ENCODE results near the gene DDOST. TPM values are rescaled to one million over a fixed set of nuclear protein-coding genes. Genes with fewer than 3 reads are reported as not detected.

DDOST gene
- total RNA-seq, 1 donor from 2014 or later: 146 TPM

DNA sequence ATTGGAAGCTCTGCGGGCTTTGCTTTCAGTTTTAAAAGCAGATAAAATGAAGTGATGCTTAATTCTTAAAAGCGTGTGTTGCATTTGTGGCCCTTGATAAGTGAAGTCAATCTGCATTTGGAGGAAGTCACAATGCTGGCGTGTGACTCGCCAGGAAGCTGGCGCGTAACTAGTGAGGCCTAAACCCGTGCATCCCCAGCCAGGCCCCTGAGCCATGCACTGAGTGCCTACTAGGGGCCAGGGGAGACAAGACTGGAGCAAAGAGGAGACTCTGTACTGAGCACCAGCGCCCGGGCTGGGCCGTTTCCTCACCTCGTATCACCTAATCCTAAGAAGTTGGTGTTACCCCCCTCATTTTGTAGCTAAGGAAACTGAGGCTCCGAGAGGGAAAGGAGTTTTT, 4.6 kb upstream of the DDOST start:
- Histone ChIP-seq H3K27ac (ENCODE audit: low read depth, low read length) (no peak overlapping the region), H3K27me3 (ENCODE audit: control insufficient read depth in 3 of 3, insufficient read depth in 3 of 3, low read length in 3 of 3) (peaks cover 0 to 5% (median 3%) of the 10 kb centered on the region in 3 donors), H3K9me3 (ENCODE audit: control insufficient read depth in 3 of 3, low read length in 3 of 3) (no peaks in the 10 kb centered on the region), H3K9ac (ENCODE audit: low read depth in 1 of 3, low read length in 3 of 3) (no peak overlapping the region), H3K4me3 (ENCODE audit: low read length in 3 of 3) (no peak overlapping the region), H3K4me1 (ENCODE audit: control insufficient read depth in 3 of 3, insufficient read depth in 3 of 3, low read length in 3 of 3) (peaks cover 8 to 16% (median 9%) of the 10 kb centered on the region in 3 donors), H3K36me3 (ENCODE audit: control insufficient read depth in 3 of 3, insufficient read depth in 3 of 3, low read length in 3 of 3) (no peaks in the 10 kb centered on the region)

GRCh38 chr1:20663969-20664715, 3.0 kb upstream of the DDOST start:
- no peak overlapping the region for H3K9ac ChIP-seq (ENCODE audit: low read depth in 1 of 3, low read length in 3 of 3)
- no peaks in the 10 kb centered on the region for H3K9me3 ChIP-seq (ENCODE audit: control insufficient read depth in 3 of 3, low read length in 3 of 3)
- H3K4me1 ChIP-seq (ENCODE audit: control insufficient read depth in 3 of 3, insufficient read depth in 3 of 3, low read length in 3 of 3): peaks cover 20 to 31% (median 23%) of the 10 kb centered on the region in 3 donors
- no peak overlapping the region for H3K27ac ChIP-seq (ENCODE audit: low read depth, low read length)
- no peak overlapping the region for H3K4me3 ChIP-seq (ENCODE audit: low read length in 3 of 3)
- H3K36me3 ChIP-seq (ENCODE audit: control insufficient read depth in 3 of 3, insufficient read depth in 3 of 3, low read length in 3 of 3): no peaks in the 10 kb centered on the region
- no peaks in the 10 kb centered on the region for H3K27me3 ChIP-seq (ENCODE audit: control insufficient read depth in 3 of 3, insufficient read depth in 3 of 3, low read length in 3 of 3)

DNA sequence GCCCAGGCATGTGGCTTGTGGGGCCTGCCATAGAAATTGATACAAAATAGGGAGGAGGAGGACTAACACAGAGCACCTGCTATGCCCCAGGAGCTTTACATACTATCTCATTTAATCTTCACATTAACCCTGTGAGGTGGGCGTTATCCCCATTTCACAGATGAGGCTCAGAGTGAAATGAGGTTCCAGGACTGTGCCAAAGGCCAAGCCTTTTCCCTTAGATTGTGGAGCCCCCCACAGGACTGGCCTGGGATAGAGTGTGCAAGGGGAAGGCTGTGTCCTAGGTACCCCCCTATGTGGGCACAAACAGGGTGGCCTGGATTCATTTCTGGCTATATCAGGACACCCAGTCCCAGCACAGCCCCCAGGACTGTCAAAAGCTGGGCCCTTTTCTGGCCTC, 2.2 kb upstream of the DDOST start:
- H3K4me3 ChIP-seq (ENCODE audit: low read length in 3 of 3): no peak overlapping the region
- H3K9me3 ChIP-seq (ENCODE audit: control insufficient read depth in 3 of 3, low read length in 3 of 3): no peaks in the 10 kb centered on the region
- no peak overlapping the region for H3K9ac ChIP-seq (ENCODE audit: low read depth in 1 of 3, low read length in 3 of 3)
- H3K36me3 ChIP-seq (ENCODE audit: control insufficient read depth in 3 of 3, insufficient read depth in 3 of 3, low read length in 3 of 3): no peaks in the 10 kb centered on the region
- H3K27ac ChIP-seq (ENCODE audit: low read depth, low read length): no peak overlapping the region
- H3K4me1 ChIP-seq (ENCODE audit: control insufficient read depth in 3 of 3, insufficient read depth in 3 of 3, low read length in 3 of 3): peaks cover 27 to 37% (median 28%) of the 10 kb centered on the region in 3 donors
- no peaks in the 10 kb centered on the region for H3K27me3 ChIP-seq (ENCODE audit: control insufficient read depth in 3 of 3, insufficient read depth in 3 of 3, low read length in 3 of 3)

DNA sequence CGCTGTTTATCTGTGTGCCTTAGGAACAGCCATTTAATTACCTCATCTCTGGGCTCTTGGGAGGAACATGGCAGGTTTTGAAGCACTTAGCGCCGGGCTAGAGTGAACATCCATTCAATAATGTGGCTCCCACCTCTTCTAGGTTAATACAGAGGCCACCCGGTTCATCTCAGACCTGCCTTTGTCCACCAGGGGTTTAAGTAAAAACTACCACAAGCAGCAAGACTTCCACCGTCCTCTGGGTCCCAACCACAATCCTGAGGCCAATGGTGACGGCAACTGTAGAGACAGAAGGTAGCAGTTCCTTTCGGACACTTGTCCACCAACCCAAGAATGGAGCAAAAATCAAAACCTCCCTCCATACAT, 924 bp upstream of the DDOST start:
- peak overlapping the region; percentile 87 to 95 (median 88) for H3K9ac ChIP-seq (ENCODE audit: low read depth in 1 of 3, low read length in 3 of 3)
- H3K27me3 ChIP-seq (ENCODE audit: control insufficient read depth in 3 of 3, insufficient read depth in 3 of 3, low read length in 3 of 3): no peaks in the 10 kb centered on the region
- peak overlapping the region; percentile 95 to 97 (median 97) for H3K4me3 ChIP-seq (ENCODE audit: low read length in 3 of 3)
- peak overlapping the region; percentile 83 for H3K27ac ChIP-seq (ENCODE audit: low read depth, low read length)
- peaks cover 3 to 12% (median 12%) of the 10 kb centered on the region in 3 donors for H3K36me3 ChIP-seq (ENCODE audit: control insufficient read depth in 3 of 3, insufficient read depth in 3 of 3, low read length in 3 of 3)
- no peaks in the 10 kb centered on the region for H3K9me3 ChIP-seq (ENCODE audit: control insufficient read depth in 3 of 3, low read length in 3 of 3)
- H3K4me1 ChIP-seq (ENCODE audit: control insufficient read depth in 3 of 3, insufficient read depth in 3 of 3, low read length in 3 of 3): peaks cover 29 to 48% (median 38%) of the 10 kb centered on the region in 3 donors

- Histone ChIP-seq H3K9ac (ENCODE audit: low read depth in 1 of 3, low read length in 3 of 3) (peak overlapping the region; percentile 78 to 95 (median 88)), H3K27ac (ENCODE audit: low read depth, low read length) (peak overlapping the region; percentile 25), H3K36me3 (ENCODE audit: control insufficient read depth in 3 of 3, insufficient read depth in 3 of 3, low read length in 3 of 3) (peaks cover 11 to 22% (median 20%) of the 10 kb centered on the region in 3 donors), H3K27me3 (ENCODE audit: control insufficient read depth in 3 of 3, insufficient read depth in 3 of 3, low read length in 3 of 3) (no peaks in the 10 kb centered on the region), H3K9me3 (ENCODE audit: control insufficient read depth in 3 of 3, low read length in 3 of 3) (no peaks in the 10 kb centered on the region), H3K4me3 (ENCODE audit: low read length in 3 of 3) (peak overlapping the region; percentile 95 to 97 (median 96)), H3K4me1 (ENCODE audit: control insufficient read depth in 3 of 3, insufficient read depth in 3 of 3, low read length in 3 of 3) (peaks cover 29 to 53% (median 42%) of the 10 kb centered on the region in 3 donors)
Observed at GRCh38 chr1:20660847-20661206, 342 bp downstream of the DDOST start.

DNA sequence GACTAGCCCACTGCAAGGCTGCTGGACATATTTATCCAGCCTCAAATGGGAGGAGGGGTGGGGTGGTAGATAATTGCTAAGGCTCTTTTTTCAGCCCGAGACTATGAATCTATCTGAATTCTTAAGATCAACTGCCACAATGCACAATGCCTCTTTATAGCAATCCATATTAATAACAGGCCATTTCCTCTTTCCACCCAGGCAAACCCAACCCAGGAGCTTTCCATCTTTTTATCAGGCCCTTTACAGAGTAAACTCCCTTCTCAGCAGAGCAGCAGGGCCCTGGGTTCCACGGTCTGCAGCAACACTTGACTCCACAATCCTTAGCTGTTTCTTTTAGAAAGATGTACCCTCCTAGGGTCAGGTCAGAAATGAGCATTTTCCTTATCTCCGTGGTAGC, 806 bp downstream of the DDOST start:
- Histone ChIP-seq H3K36me3 (ENCODE audit: control insufficient read depth in 3 of 3, insufficient read depth in 3 of 3, low read length in 3 of 3) (peaks cover 15 to 27% (median 25%) of the 10 kb centered on the region in 3 donors), H3K4me3 (ENCODE audit: low read length in 3 of 3) (peak overlapping the region; percentile 95 to 97 (median 96)), H3K9ac (ENCODE audit: low read depth in 1 of 3, low read length in 3 of 3) (peak overlapping the region; percentile 78 to 95 (median 88)), H3K9me3 (ENCODE audit: control insufficient read depth in 3 of 3, low read length in 3 of 3) (no peaks in the 10 kb centered on the region), H3K27ac (ENCODE audit: low read depth, low read length) (no peak overlapping the region), H3K4me1 (ENCODE audit: control insufficient read depth in 3 of 3, insufficient read depth in 3 of 3, low read length in 3 of 3) (peaks cover 29 to 53% (median 42%) of the 10 kb centered on the region in 3 donors), H3K27me3 (ENCODE audit: control insufficient read depth in 3 of 3, insufficient read depth in 3 of 3, low read length in 3 of 3) (no peaks in the 10 kb centered on the region)

GRCh38 chr1:20658166-20658915, 2.8 kb downstream of the DDOST start:
- no peaks in the 10 kb centered on the region for H3K27me3 ChIP-seq (ENCODE audit: control insufficient read depth in 3 of 3, insufficient read depth in 3 of 3, low read length in 3 of 3)
- H3K36me3 ChIP-seq (ENCODE audit: control insufficient read depth in 3 of 3, insufficient read depth in 3 of 3, low read length in 3 of 3): peaks cover 33 to 45% (median 42%) of the 10 kb centered on the region in 3 donors
- H3K27ac ChIP-seq (ENCODE audit: low read depth, low read length): peak overlapping the region; percentile 73
- peak overlapping the region; percentile 5 to 78 (median 52) for H3K9ac ChIP-seq (ENCODE audit: low read depth in 1 of 3, low read length in 3 of 3)
- peaks cover 29 to 53% (median 42%) of the 10 kb centered on the region in 3 donors for H3K4me1 ChIP-seq (ENCODE audit: control insufficient read depth in 3 of 3, insufficient read depth in 3 of 3, low read length in 3 of 3)
- peak overlapping the region in 2 of 3 donors; percentile 27 to 46 for H3K4me3 ChIP-seq (ENCODE audit: low read length in 3 of 3)
- H3K9me3 ChIP-seq (ENCODE audit: control insufficient read depth in 3 of 3, low read length in 3 of 3): no peaks in the 10 kb centered on the region

- Histone ChIP-seq H3K27me3 (ENCODE audit: control insufficient read depth in 3 of 3, insufficient read depth in 3 of 3, low read length in 3 of 3) (no peaks in the 10 kb centered on the region), H3K4me3 (ENCODE audit: low read length in 3 of 3) (no peak overlapping the region), H3K4me1 (ENCODE audit: control insufficient read depth in 3 of 3, insufficient read depth in 3 of 3, low read length in 3 of 3) (peaks cover 24 to 48% (median 38%) of the 10 kb centered on the region in 3 donors), H3K9me3 (ENCODE audit: control insufficient read depth in 3 of 3, low read length in 3 of 3) (no peaks in the 10 kb centered on the region), H3K9ac (ENCODE audit: low read depth in 1 of 3, low read length in 3 of 3) (no peak overlapping the region), H3K27ac (ENCODE audit: low read depth, low read length) (peak overlapping the region; percentile 73), H3K36me3 (ENCODE audit: control insufficient read depth in 3 of 3, insufficient read depth in 3 of 3, low read length in 3 of 3) (peaks cover 46 to 58% (median 54%) of the 10 kb centered on the region in 3 donors)
Observed at GRCh38 chr1:20657024-20657423, 4.1 kb downstream of the DDOST start.

- Histone ChIP-seq H3K27me3 (ENCODE audit: control insufficient read depth in 3 of 3, insufficient read depth in 3 of 3, low read length in 3 of 3) (no peaks in the 10 kb centered on the region), H3K9me3 (ENCODE audit: control insufficient read depth in 3 of 3, low read length in 3 of 3) (no peaks in the 10 kb centered on the region), H3K27ac (ENCODE audit: low read depth, low read length) (no peak overlapping the region), H3K36me3 (ENCODE audit: control insufficient read depth in 3 of 3, insufficient read depth in 3 of 3, low read length in 3 of 3) (peaks cover 68 to 81% (median 74%) of the 10 kb centered on the region in 3 donors), H3K4me1 (ENCODE audit: control insufficient read depth in 3 of 3, insufficient read depth in 3 of 3, low read length in 3 of 3) (peaks cover 6 to 23% (median 22%) of the 10 kb centered on the region in 3 donors), H3K4me3 (ENCODE audit: low read length in 3 of 3) (no peak overlapping the region), H3K9ac (ENCODE audit: low read depth in 1 of 3, low read length in 3 of 3) (peak overlapping the region in 1 of 3 donors; percentile 28)
Observed at GRCh38 chr1:20654104-20654690, 7.0 kb downstream of the DDOST start.

All from skeletal muscle tissue (tissue), 4 donors.